KOPT-K1 (cell line): Measurements from ENCODE around the gene ELP4.

Experiments
- H3K27ac ChIP-seq: fragments of 200-600 bp; sonication (generic); 2 replicates; pipeline ENCODE4 v1.5.1; 2016; ENCODE audit warnings: antibody characterized with exemption, mild to moderate bottlenecking, low read depth, low read length; ENCODE audit not compliant: poor library complexity, severe bottlenecking
- H3K36me3 ChIP-seq: fragments of 200-600 bp; sonication (generic); 2 replicates; pipeline ENCODE4 v1.5.1; 2017; ENCODE audit warnings: antibody characterized with exemption, mild to moderate bottlenecking, low read length, moderate library complexity; ENCODE audit not compliant: insufficient read depth
- H3K9me3 ChIP-seq: fragments of 200-600 bp; sonication (generic); 2 replicates; pipeline ENCODE4 v1.5.1; 2017; ENCODE audit warnings: antibody characterized with exemption, low read length, mild to moderate bottlenecking; ENCODE audit not compliant: insufficient read depth, poor library complexity, severe bottlenecking

Gene ELP4

DNA sequence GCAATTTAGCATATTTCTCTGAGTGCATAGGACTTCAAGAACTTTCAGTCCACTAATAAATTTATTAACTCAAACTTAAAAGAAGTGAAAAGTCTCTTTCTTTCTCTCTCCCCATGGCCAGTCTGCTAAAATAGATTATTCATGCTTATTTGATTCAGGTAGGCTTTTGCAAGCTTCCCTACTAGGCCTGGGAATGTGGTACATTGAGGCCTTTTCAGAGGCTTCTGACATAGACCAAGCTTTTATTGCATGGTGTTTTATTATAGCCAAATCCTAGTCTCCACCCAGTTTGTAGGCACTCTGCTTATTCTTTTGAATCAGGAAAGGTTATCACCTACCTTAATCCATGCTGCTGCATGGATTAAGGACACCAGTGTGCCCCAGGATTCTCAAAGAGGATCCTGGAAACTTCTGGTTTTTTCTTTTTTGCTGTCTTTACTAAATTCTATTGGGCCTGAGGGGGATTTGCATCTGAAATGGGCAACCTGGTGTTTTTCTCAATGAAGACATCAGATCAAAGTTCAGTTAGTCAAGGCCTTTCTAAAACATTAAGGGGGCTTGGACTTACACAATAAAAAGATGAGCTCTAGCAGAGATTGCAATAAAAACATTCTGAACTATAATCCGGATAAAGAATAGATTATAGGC, 92.2 kb downstream of the ELP4 start:
- H3K9me3 ChIP-seq = no peaks in the 10 kb centered on the region
- no peak overlapping the region for H3K27ac ChIP-seq

DNA sequence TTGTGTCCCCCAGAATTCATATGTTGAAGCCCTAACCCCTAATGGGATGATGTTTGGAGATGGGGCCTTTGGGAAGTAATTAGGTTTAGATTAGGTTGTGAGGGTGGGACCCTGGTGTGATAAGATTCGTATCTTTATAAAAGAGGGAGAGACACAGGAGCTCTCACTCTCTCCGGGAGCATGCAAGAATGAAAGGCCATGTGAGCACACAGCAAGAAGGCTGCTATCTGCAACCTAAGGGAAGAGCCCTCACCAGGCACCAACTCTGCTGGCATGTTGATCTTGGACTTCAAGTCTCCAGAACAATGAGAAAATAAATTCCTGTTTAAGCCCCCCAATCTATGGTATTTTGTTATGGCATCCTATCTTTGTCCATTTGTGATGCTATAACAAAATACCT, 97.3 kb downstream of the ELP4 start:
- Histone ChIP-seq H3K9me3 (no peaks in the 10 kb centered on the region), H3K27ac (no peak overlapping the region), H3K36me3 (no peaks in the 10 kb centered on the region)

More for the DNA sequence above, 92.2 kb downstream of the ELP4 start:
- H3K36me3 ChIP-seq = no peaks in the 10 kb centered on the region

DNA sequence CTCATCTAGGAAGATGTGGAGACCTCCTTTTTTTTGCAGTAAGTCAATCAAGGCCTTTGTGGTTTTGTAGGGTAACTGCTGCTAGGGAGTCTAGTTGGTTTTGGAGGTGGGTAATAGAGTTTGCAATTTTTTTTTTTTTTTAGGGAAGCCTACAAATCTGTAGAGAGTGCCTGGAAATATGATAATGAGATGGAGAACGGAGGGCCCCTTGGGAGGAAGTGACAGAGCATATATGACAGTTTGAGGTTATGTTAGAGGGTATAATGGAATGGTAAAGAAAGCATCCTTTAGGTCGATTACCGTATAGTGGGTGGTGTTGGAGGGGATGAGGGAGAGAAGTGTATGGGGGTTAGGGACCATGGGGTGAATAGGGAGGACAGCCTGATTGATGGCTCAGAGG, 98.3 kb downstream of the ELP4 start:
- no peaks in the 10 kb centered on the region for H3K9me3 ChIP-seq
- H3K27ac ChIP-seq = no peak overlapping the region
- H3K36me3 ChIP-seq = no peaks in the 10 kb centered on the region

DNA sequence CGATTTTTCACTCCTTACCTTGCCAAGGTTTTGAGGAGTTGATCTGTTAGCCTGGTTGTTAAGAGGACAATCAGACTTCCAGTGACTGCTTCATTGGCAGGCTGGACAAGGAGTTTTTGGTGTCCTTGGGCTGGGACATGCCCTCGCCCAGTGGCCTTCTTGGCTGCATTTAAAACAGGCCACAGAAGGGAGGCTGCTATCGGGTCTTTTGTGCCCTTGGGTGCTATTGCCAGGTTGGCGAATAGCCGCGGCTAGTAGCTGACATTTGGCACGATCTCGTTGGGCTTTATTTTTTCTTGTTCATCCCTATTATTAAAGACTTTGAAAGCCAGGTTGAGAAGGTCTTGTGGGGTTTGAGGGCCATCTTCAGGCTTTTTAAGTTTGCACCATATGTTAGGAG, 99.4 kb downstream of the ELP4 start:
- Histone ChIP-seq H3K9me3 (no peaks in the 10 kb centered on the region), H3K36me3 (no peaks in the 10 kb centered on the region), H3K27ac (no peak overlapping the region)

DNA sequence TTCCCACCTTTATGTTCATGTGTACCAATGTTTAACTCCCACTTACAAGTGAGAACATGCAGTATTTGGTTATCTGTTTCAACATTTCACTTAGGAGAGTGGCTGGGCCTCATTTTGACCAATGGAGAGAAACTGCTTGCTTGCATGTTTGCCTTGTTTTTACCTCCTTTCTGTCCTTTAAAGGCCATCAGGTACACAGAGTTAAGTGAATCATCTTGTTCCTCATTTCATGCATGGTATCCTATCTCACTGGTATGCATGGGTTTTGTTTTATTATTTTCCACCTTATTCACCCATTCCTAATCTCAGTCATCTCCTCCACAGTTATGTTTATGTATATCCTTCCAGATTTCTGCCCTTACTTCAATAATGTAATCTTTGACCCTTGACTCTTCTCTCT, 101.0 kb downstream of the ELP4 start:
- Histone ChIP-seq H3K9me3 (no peaks in the 10 kb centered on the region), H3K36me3 (no peaks in the 10 kb centered on the region), H3K27ac (no peak overlapping the region)

DNA sequence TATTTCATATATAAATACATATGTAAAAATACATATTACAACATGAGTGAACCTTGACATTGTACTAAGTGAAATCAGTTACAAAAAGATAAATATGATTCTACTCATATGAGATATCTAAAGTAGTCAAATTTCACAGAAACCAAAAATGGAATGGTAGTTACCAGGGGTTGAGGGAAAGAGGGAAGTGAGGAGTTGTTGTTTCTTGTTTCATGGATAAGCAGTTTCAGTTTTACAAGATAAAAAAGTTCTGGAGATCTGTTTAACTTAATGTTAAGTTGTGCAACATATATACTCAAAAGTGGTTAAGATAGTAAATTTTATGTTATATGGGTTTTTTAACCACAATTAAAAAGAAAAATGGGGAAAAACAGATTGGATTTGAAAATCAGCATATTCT, 107.7 kb downstream of the ELP4 start:
- Histone ChIP-seq H3K36me3 (no peaks in the 10 kb centered on the region), H3K9me3 (no peaks in the 10 kb centered on the region), H3K27ac (no peak overlapping the region)

DNA sequence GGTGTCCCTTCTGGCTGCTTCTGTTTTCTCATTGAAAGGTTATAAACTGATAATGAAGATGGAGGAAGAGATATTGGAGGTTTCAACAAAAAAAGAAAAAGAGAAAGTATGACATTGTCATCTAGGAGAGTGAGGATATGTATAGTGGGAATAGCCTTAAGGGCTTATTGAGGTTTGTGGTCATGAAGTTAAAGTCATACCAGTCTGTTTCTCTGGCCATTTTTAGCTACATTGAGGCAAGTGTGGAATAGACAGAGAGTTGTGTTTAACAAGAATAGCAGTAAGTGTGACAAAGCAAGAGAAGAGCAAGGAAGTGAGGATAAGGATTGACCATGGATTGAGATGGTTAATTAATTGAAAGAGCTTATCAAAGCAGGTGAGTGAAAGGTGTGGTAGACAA, 110.4 kb downstream of the ELP4 start:
- Histone ChIP-seq H3K36me3 (no peaks in the 10 kb centered on the region), H3K27ac (no peak overlapping the region), H3K9me3 (no peaks in the 10 kb centered on the region)

DNA sequence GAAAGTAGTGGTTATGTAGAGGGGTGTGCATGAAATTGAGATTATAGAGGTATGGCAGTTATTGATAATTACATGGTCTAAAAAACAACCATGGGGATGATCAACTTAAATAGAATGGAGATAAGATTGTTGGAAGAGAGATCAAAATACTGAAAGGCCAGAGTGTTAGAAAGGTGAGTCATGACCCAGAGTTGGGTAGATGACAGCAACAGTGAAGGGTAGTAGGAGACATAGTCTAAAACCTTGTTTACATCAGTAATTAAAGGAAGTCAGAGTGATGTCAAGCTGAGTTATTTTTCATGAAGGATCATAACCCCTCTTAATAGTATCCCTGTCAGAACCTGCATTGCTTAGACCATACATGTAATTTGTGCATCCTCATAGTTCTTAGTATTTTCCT, 110.9 kb downstream of the ELP4 start:
- Histone ChIP-seq H3K36me3 (no peaks in the 10 kb centered on the region), H3K9me3 (no peaks in the 10 kb centered on the region), H3K27ac (no peak overlapping the region)

DNA sequence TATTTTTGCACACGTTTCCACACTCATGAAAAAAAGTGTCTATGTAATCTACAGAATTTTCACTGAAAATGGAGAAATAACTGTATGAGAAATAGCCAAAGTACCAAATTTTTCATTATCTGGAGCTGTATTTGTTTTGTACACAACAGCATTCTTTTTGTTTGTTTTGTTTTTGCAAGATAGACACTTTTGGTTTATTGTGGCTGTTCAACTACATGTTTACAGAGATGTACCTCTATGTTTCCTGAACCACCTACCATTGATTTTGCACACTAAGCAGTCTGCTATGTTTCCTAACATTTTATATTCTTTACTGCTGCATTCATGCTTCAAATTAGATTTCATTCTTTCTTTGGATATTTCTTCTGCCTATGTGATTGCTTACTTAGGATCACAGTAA, 116.3 kb downstream of the ELP4 start:
- H3K9me3 ChIP-seq = no peaks in the 10 kb centered on the region
- H3K27ac ChIP-seq = no peak overlapping the region
- H3K36me3 ChIP-seq = no peaks in the 10 kb centered on the region

DNA sequence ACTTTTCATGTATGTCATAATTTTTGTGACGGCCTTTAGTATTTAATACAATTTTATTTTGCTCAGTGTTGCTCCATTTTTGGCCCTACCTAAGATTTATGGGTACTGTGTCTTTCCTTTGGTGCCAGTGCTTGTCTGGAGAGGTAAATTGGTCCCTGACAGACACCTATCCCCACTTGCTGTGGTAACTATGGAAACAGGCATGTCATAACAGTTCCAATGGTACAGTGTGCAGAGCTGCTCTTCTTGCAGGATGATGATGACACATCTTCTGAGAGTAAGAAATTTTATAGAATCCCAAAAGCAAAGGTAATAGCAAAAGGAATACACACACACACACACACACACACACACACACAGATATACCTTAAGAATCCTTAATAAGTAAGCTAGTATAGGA, 118.5 kb downstream of the ELP4 start:
- Histone ChIP-seq H3K27ac (no peak overlapping the region), H3K36me3 (no peaks in the 10 kb centered on the region), H3K9me3 (no peaks in the 10 kb centered on the region)

DNA sequence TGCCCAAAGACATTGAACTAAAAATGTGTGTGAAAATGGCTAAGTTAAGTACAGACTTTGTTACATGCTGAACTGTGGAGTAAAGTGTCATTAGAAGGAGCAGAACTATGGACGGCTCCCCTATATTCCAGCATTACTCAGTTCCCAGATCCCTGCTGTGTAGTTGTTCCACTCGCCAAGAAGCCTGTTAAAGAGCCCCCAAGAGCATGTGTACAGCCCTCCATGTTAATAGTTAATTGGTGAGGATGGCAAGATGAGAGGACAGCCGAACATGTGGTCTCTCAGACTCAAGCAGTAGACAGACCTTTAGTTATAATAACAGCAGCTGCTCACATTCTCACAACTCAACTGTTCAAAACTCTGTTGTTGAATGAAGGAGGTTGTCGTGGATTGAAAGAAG, 127.4 kb downstream of the ELP4 start:
- Histone ChIP-seq H3K9me3 (no peaks in the 10 kb centered on the region), H3K36me3 (no peaks in the 10 kb centered on the region), H3K27ac (no peak overlapping the region)

DNA sequence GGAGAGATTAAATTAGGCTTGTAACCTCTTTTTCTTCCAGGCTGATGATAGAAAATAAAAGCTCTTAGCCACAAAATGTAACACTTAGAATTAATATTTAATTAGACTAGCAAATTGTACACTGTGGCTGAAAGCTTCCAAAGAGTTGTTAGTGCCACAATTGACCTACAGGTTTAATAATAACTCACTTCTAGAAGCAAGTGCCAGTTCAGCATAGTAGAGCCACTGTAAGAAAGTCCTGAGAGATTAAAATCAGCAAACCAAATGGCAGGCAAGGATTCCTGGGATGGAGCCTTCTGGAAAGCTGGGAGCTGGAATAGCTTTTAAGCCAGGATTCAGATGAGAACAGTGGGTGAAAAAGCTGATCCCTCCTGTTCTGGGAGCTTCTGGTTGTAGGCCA, 131.0 kb downstream of the ELP4 start:
- Histone ChIP-seq H3K36me3 (no peaks in the 10 kb centered on the region), H3K27ac (no peak overlapping the region), H3K9me3 (no peaks in the 10 kb centered on the region)

DNA sequence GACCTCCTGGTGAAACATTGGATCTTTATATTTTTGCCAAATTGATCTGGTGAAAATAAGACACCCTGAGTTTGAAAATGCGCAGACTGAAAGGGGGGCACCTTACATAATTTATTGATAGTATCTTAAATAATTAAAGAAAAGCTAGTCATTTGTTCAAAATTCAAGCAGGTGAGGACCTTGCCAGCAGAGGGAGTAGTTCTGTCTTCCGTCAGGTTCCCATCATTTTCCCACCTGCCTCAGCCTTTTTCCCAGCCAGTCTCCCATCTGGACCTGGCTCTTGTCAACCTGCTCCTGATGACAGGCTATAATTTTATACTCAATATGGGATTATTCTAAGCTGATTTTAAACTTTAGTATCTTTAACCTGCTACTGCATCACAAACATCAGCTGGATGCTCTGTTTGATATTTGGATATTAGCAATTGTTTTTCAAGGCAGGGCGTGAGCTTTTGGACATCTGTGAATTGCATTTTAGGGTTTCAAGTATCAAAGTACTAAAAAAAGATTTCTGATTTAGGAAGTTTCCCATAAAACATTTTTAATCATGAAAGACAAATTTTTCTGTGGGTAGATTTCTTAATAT, 132.0 kb downstream of the ELP4 start:
- Histone ChIP-seq H3K36me3 (no peaks in the 10 kb centered on the region), H3K9me3 (no peaks in the 10 kb centered on the region), H3K27ac (no peak overlapping the region)

DNA sequence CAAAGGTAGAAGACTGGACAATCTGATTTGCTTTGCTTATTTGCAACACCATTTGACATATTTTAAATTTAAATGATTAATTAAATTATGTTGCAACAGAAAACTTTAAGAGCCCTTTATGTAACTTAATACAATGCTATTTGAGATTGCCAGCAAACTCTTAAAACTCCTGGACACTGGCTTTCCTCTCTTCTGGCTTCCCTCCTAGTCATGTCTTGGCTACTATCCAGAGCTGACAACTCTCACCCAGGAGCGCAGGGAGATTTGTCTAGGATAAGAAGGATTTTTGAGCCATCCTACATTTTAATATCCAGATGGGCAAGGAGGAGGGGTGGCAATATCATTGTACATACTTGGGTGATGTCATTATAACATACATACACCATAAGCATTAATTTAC, 134.3 kb downstream of the ELP4 start:
- no peaks in the 10 kb centered on the region for H3K36me3 ChIP-seq
- no peaks in the 10 kb centered on the region for H3K9me3 ChIP-seq
- no peak overlapping the region for H3K27ac ChIP-seq

DNA sequence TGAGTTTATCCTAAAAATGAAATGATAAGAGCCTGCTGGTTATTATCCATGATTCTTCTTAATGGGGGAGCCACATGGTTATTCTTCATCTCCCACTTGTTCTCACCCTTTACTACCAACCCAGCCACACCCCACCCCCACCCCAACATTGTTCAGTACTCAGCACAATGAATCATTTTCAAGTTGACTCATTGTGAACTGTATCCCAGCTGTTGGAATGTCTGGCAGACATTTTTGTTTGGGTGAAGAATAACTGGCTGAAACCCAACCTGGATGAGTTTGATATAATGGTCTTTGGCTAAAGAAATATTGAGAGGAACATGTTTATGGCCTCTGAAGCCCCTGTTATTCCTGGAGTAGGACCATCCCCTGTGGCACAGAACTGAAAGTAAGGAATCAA, 136.2 kb downstream of the ELP4 start:
- no peak overlapping the region for H3K27ac ChIP-seq
- H3K36me3 ChIP-seq = no peaks in the 10 kb centered on the region
- no peaks in the 10 kb centered on the region for H3K9me3 ChIP-seq

DNA sequence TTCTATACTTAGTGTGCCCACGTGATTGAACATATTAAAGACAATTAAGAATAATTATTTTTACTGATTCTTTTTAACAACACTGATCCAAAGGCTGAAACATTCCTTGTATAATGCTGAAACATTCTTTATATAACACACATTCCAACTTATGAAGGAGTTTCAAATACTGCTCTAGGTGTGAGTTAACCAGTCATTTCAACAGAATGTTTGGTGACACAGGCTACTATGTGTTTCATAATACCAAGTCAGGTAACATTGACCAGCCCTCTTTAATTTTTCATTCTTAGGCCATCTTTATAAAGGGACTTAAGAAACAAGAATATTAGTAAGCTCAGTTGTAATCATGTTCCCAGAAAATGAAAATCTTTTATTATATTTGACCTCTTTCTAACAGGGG, 136.6 kb downstream of the ELP4 start:
- Histone ChIP-seq H3K9me3 (no peaks in the 10 kb centered on the region), H3K27ac (no peak overlapping the region), H3K36me3 (no peaks in the 10 kb centered on the region)
